DND-41 (cell line): Measurements from ENCODE around the gene NUP160.

Experiments used
- ATAC-seq: fragments of 200-7000 bp; cut with Tn5 transposase; 3 replicates; pipeline ENCODE4 v1.9.1; 2021; ENCODE audit warnings: low read depth; ENCODE audit not compliant: insufficient read depth
- DNase-seq: peaks from one replicate; pipeline ENCODE4 v3.0.0-alpha.2; 2020
- H2AFZ ChIP-seq: 2 replicates; pipeline ENCODE4 v1.6.0; 2012; ENCODE audit warnings: low read depth, low read length
- H3K27ac ChIP-seq: 2 replicates; pipeline ENCODE4 v1.5.1; 2012; ENCODE audit warnings: low read length, inconsistent platforms
- H3K27me3 ChIP-seq: fragments of 200-600 bp; sonication (generic); 2 replicates; pipeline ENCODE4 v1.6.0; 2012; ENCODE audit warnings: low read length, mild to moderate bottlenecking, inconsistent platforms; ENCODE audit not compliant: insufficient read depth, poor library complexity
- H3K36me3 ChIP-seq: 2 replicates; pipeline ENCODE4 v1.5.1; 2012; ENCODE audit warnings: low read length, inconsistent platforms; ENCODE audit not compliant: insufficient read depth
- H3K4me1 ChIP-seq: 2 replicates; pipeline ENCODE4 v1.5.1; 2012; ENCODE audit warnings: mild to moderate bottlenecking, low read length; ENCODE audit not compliant: insufficient read depth
- H3K4me2 ChIP-seq: 2 replicates; pipeline ENCODE4 v1.6.0; 2012; ENCODE audit warnings: mild to moderate bottlenecking, moderate library complexity, low read length, inconsistent platforms; ENCODE audit not compliant: insufficient read depth
- H3K4me3 ChIP-seq, 2 experiments: fragments of 200-600 bp in 1 of 2; shearing (Covaris generic) in 1 of 2; 2 replicates each; pipeline ENCODE4 v1.5.1; 2012 to 2016; ENCODE audit warnings: inconsistent platforms in 2 of 2, low read length in 2 of 2, mild to moderate bottlenecking in 2 of 2, low read depth in 1 of 2, moderate library complexity in 1 of 2
- H3K79me2 ChIP-seq: 2 replicates; pipeline ENCODE4 v1.6.0; 2012; ENCODE audit warnings: low read length, inconsistent platforms; ENCODE audit not compliant: insufficient read depth
- H3K9ac ChIP-seq: 2 replicates; pipeline ENCODE4 v1.6.0; 2012; ENCODE audit warnings: low read depth, mild to moderate bottlenecking, inconsistent platforms, low read length, moderate library complexity
- H3K9me3 ChIP-seq: 2 replicates; pipeline ENCODE4 v1.5.1; 2012; ENCODE audit warnings: low read length, moderate library complexity, mild to moderate bottlenecking, inconsistent platforms; ENCODE audit not compliant: insufficient read depth, severe bottlenecking
- H4K20me1 ChIP-seq: 2 replicates; pipeline ENCODE4 v1.6.0; 2012; ENCODE audit warnings: low read length; ENCODE audit not compliant: insufficient read depth
- CTCF ChIP-seq: IDR thresholded peaks from 2 replicates; pipeline ENCODE4 v1.5.1; 2012; ENCODE audit warnings: borderline replicate concordance, low read length, moderate library complexity, mild to moderate bottlenecking; ENCODE audit not compliant: poor library complexity, severe bottlenecking; ENCODE audit errors: extremely low read depth
- EZH2 ChIP-seq: IDR thresholded peaks from 3 replicates; pipeline ENCODE4 v1.6.1; 2012; ENCODE audit warnings: borderline replicate concordance, low read depth, mild to moderate bottlenecking, moderate library complexity, low read length, inconsistent platforms; ENCODE audit not compliant: severe bottlenecking

The NUP160 gene

DNA sequence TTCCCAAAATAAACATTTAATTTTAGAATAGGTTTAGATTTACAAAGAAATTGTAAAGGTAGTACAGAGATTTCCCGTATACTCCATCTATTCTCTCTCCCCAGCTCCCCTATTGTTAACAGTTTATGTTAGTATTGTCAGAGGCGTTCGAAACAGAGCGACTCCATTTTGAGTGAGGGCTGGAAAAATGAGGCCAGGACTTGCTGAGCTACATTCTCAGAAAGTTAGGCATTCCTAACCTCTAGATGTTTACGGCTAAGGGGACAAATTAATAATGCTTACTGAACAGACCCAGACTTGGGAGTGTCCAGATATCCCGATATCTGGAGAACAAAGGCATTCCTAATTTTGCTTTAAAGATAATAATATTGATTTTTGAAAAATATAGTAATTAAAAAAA lies 12.4 kb upstream of the NUP160 start:
- H3K79me2 ChIP-seq = no peaks in the 10 kb centered on the region
- H3K4me3 ChIP-seq = no peak overlapping the region
- no peak for ATAC-seq
- TF ChIP-seq EZH2 (no peak), CTCF (no peak)
- no peaks in the 10 kb centered on the region for H4K20me1 ChIP-seq
- H3K4me1 ChIP-seq = peaks cover 26% of the 10 kb centered on the region
- H3K9me3 ChIP-seq = no peaks in the 10 kb centered on the region
- no peaks in the 10 kb centered on the region for H3K36me3 ChIP-seq
- no peak overlapping the region for H3K4me2 ChIP-seq
- DNase-seq = no peak
- H2AFZ ChIP-seq = no peak overlapping the region
- no peaks in the 10 kb centered on the region for H3K27me3 ChIP-seq
- H3K27ac ChIP-seq = no peak overlapping the region
- no peak overlapping the region for H3K9ac ChIP-seq

GRCh38 chr11:47857892-47858543 lies 9.9 kb upstream of the NUP160 start:
- H3K4me3 ChIP-seq = no peak overlapping the region
- H3K36me3 ChIP-seq = no peaks in the 10 kb centered on the region
- TF ChIP-seq CTCF (no peak), EZH2 (no peak)
- H4K20me1 ChIP-seq = no peaks in the 10 kb centered on the region
- no peak overlapping the region for H3K4me2 ChIP-seq
- H3K27me3 ChIP-seq = no peaks in the 10 kb centered on the region
- H3K4me1 ChIP-seq = peaks cover 16% of the 10 kb centered on the region
- DNase-seq = no peak
- H3K79me2 ChIP-seq = no peaks in the 10 kb centered on the region
- no peaks in the 10 kb centered on the region for H3K9me3 ChIP-seq
- no peak for ATAC-seq
- H3K27ac ChIP-seq = no peak overlapping the region
- no peak overlapping the region for H2AFZ ChIP-seq
- no peak overlapping the region for H3K9ac ChIP-seq

DNA sequence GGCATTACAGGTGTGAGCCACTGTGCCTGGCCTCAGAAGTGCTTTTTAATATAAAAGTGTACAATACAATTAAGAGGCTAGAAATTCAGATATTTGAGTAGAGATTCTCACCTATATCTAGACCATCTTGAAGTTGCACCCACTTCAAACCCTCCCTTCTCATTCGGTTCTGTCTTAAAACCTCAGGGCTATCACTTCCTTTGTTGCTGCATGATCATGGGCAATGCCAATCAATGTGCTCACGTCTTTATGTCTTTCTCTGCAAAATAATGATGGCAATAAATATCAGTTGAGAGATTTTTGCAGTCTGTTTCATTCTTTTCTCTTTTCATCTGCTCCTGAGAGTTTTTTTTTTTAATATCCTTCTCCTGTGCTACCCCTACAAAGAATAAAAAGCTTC lies 9.3 kb upstream of the NUP160 start:
- no peak for DNase-seq
- Histone ChIP-seq H3K27ac (no peak overlapping the region), H3K4me1 (peaks cover 11% of the 10 kb centered on the region)

More for the DNA sequence above, 9.3 kb upstream of the NUP160 start:
- Histone ChIP-seq H2AFZ (no peak overlapping the region), H3K4me3 (no peak overlapping the region), H3K36me3 (no peaks in the 10 kb centered on the region), H3K4me2 (no peak overlapping the region), H3K9ac (no peak overlapping the region), H3K79me2 (no peaks in the 10 kb centered on the region), H3K9me3 (no peaks in the 10 kb centered on the region), H3K27me3 (no peaks in the 10 kb centered on the region), H4K20me1 (no peaks in the 10 kb centered on the region)
- TF ChIP-seq EZH2 (no peak), CTCF (no peak)
- ATAC-seq = no peak; the same call in 2 of the 3 replicates
